HS-5 (cell line): ENCODE results near the gene GRB2.
"Not testable (repeated sequence)": the region's sequence is repeated elsewhere in the genome, so short reads cannot be mapped to it uniquely, and the experiment has no call there.

ENCODE experiments used
- DNase-seq: peaks from one replicate; pipeline ENCODE4 v3.0.0-alpha.2; 2012; ENCODE audit warnings: low read depth

The GRB2 gene

GRCh38 chr17:75405365-75406221 is at the start of gene GRB2:
GRB2 (minus strand) TSS chr17:75405678; CDS start chr17:75393628, 12,050 bp downstream.
- peak; percentile 65 for DNase-seq

GRCh38 chr17:75454672-75455071 is 49.2 kb upstream of the GRB2 start:
- DNase-seq = not testable (repeated sequence)

DNA sequence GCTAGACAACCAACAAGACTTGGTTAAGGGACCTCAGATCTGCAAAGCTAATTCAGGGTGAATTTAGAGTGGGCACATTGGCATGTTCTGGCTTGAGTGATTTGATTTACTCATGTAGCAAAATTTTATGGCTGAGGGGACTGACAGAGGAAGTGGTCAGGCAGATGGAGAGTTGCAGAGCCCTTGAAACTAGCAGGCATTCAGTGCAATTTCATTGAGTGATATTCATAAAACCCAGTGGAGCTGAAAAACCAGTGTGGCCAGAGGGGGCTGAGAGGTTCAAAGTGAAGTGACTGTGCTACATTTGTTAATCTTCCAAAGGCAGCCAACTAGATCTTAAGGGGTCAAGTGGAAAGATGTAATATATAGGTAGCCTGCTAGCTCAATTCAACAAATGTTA is 48.7 kb upstream of the GRB2 start:
- DNase-seq = no peak

DNA sequence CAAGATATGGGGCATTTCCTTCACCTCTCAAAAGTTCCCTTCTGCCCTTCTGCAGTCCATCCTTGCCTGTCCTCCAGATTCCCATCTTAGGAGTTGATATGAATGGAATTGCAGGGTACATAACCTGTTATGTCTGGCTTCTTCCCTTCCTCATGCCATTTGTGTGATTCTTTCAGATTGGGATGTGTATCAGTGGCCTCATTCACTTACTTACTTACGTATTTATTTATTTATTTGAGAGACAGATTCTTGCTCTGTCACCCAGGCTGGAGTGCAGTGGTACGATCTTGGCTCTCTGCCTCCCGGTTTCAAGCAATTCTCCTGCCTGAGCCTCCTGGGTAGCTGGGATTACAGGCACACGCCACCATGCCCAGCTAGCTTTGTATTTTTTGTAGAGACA is 44.8 kb upstream of the GRB2 start:
- DNase-seq = no peak

GRCh38 chr17:75447951-75448856 is 42.7 kb upstream of the GRB2 start:
- DNase-seq = no peak

DNA sequence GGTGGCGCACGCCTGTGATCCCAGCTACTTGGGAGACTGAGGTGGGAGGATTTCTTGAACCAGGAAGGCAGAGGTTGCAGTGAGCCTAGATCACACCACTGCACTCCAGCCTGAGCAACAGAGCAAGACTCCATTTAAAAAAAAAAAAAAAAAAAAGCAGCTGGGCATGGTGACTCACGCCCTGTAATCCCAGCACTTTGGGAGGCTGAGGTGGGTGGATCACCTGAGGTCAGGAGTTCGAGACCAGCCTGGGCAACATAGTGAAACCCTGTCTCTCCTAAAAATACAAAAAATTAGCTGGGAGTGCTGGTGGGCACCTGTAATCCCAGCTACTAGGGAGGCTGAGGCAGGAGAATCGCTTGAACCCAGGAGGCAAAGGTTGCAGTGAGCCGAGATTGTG is 40.4 kb upstream of the GRB2 start:
- not testable (repeated sequence) for DNase-seq

DNA sequence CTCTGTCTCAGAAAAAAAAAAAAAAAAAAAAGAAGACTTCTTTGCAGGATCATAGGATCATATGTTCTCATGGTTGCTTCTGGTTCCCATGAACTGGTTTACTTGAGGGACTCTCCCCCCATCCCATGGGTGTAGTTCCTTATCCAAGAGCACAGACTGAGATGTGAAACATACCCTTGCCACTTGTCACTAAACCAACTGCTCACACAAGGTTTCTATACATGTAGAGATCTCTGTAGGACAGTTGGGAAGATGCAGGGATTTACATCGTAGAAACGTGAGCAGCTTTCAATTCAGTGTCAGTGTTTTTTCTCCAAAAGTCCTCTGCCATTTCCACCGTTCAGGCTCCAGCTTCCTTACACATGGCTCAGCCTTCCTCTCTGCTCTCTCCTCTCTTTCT is 39.8 kb upstream of the GRB2 start:
- no peak for DNase-seq

- no peak for DNase-seq
Measured at GRCh38 chr17:75442168-75443103, 37.0 kb upstream of the GRB2 start.

- DNase-seq = no peak
Measured at GRCh38 chr17:75440738-75441448, 35.4 kb upstream of the GRB2 start.

DNA sequence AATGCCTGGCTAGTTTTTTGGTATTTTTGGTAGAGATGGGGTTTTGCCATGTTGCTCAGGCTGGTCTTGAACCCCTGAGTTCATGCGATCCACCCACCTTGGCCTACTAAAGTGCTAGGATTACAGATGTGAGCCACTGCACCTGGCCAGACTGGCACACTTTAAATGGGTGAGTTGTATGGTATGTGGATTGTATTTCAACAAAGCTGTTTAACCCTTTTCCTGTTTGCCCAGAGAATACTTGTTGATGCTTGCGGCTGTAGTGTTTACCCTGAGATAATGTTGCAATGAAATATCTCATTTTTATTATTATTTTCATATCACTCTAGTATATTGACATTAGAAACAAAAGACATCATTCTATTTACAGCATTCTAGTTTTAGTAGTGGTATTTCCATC is 33.8 kb upstream of the GRB2 start:
- DNase-seq = no peak

DNA sequence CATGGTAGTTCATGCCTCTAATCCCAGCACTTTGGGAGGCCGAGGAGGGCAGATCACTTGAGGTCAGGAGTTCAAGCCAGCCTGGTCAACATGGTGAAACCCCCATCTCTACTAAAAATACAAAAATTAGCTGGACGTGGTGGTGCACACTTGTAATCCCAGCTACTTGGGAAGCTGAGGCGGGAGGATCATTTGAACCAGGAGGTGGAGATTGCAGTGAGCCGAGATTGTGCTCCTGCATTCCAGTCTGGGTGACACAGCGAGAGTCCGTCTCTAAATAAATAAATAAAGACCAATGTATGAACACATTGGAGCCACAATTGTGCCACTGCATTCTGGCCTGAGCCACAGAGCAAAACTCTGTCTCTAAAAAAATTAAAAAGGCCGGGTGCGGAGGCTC is 31.9 kb upstream of the GRB2 start:
- DNase-seq = not testable (repeated sequence)

GRCh38 chr17:75434433-75434832 is 29.0 kb upstream of the GRB2 start:
- DNase-seq = not testable (repeated sequence)

GRCh38 chr17:75433218-75433783 is 27.8 kb upstream of the GRB2 start:
- DNase-seq = no peak

GRCh38 chr17:75430159-75430974 is 24.9 kb upstream of the GRB2 start:
- DNase-seq = no peak

DNA sequence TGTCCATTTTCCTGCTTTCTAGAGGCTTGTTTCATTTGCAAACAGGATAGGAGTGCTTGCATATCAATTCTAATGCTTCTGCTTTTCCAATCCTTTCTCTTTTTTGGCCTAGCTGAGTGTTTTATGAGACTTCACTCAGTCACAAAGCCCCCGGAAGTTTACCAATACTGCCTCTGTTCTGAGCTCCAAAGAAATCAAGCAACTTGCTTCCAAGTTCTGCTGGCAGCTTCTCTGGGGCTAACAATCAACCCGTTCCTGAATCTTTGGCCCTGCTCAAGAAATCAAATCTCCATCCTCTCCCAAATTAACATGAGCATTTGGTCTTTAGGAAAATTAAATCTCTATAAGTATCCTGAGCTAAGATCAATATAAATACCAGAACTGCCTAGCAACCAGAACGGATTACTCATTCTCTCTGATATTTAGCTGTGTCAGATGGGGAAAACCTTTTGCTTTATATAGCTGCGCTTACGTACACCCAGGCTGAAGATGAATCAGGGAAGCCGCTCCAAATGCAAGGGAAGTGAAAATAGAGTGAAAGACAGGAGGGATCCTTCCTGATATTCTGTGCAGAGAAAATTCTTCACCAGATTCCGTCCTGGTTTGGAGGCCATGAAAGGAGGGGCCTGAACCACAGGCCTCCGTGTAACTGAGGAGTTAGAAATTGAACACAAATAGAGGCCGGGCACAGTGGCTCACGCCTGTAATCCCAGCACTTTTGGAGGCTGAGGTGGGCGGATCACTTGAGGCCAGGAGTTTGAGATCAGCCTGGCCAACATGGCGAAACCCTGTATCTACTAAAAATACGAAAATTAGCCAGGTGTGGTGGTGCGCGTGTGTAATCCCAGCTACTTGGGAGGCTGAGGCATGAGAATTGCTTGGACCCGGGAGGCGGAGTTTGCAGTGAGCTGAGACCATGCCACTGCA is 23.3 kb upstream of the GRB2 start:
- DNase-seq = peak; percentile 71

- no peak for DNase-seq
Measured at GRCh38 chr17:75418531-75418930, 13.1 kb upstream of the GRB2 start.

DNA sequence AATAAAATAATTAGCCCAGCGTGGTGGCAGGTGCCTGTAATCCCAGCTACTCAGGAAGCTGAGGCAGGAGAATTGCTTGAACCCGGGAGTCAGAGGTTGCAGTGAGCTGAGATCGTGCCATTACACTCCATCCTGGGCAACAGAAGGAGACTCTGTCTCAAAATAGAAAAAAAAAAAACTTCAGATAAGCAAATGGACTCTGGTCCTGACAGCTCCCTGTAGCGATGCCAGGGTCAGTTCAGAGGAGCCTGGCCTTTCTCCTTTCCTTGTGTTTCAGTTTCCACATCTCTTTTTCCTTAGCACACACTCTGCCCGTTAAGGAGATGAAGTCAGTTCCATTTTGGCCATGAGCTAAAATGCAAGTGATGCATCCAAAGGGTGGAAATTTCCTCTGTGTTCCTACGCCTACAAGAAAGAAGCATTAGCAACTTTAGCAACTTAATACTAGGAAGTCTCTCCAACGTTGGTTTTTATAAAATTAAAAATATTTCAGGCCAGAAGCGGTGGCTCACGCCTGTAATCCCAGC is 11.6 kb upstream of the GRB2 start:
- no peak for DNase-seq

GRCh38 chr17:75416006-75416405 is 10.5 kb upstream of the GRB2 start:
- no peak for DNase-seq

DNA sequence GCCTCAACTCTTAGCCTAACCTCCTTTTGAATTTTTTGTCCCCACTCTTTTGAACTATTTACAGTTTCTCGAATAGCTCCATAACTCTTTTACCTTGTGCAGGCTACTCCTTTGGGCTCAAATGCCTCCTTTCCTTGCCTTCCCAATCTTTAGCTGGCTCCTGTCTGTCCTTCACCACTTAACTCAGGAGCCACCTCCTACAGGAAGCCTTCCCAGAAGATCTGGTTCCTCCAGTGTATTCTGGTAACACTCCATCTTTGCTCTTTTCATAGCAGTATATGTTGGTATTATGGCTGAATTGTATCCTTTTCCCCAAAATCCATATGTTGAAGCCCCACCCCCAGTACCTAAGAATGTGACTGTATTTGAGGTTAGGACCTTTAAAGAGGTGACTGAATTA is 9.0 kb upstream of the GRB2 start:
- DNase-seq = no peak
